Memory B cell (primary cell): ENCODE results near the gene UNK.

Source experiments
- ATAC-seq: fragments of 150-1000 bp; cut with Tn5 transposase; 2 replicates; pipeline ENCODE4 v1.10.0; 2021; ENCODE audit warnings: low read depth, mild to moderate bottlenecking, moderate library complexity
- DNase-seq, 2 donors: peaks; one replicate each; pipeline ENCODE4 v3.0.0; 2022; ENCODE audit warnings: low spot score in 2 of 2
- H3K27ac Mint-ChIP-seq: one replicate; pipeline ENCODE4 v1.8.0; 2022; ENCODE audit warnings: mild to moderate bottlenecking, moderate library complexity, mixed read lengths
- H3K27me3 Mint-ChIP-seq: one replicate; pipeline ENCODE4 v1.8.0; 2022; ENCODE audit warnings: mixed read lengths
- H3K36me3 Mint-ChIP-seq: one replicate; pipeline ENCODE4 v1.8.0; 2022; ENCODE audit warnings: mild to moderate bottlenecking, mixed read lengths
- H3K4me1 Mint-ChIP-seq: one replicate; pipeline ENCODE4 v1.8.0; 2022; ENCODE audit warnings: mixed read lengths
- H3K4me3 Mint-ChIP-seq: one replicate; pipeline ENCODE4 v1.8.0; 2022; ENCODE audit warnings: mild to moderate bottlenecking, moderate library complexity, mixed read lengths
- H3K9me3 Mint-ChIP-seq: one replicate; pipeline ENCODE4 v1.8.0; 2022; ENCODE audit warnings: mixed read lengths

Gene UNK

DNA sequence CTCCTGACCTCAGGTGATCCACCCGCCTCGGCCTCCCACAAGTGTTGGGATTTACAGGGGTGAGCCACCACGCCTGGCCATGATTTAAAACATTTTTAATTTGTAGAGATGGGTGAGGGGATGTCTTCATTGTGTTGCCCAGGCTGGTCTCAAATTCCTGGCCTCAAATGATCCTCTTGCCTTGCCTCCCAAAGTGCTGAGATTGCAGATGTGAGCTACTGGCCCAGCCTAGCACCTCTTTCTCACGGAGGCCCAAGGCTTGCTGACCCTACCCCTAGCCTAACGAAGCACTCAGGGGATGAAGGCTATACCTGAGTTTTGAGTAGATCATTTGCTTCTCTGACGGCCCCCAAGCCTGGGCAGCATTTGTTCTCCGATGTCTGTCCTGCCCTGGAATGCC lies 26.6 kb downstream of the UNK start:
- peaks cover 9% of the 10 kb centered on the region for H3K4me1 Mint-ChIP-seq
- ATAC-seq, result no peak
- no peaks in the 10 kb centered on the region for H3K27me3 Mint-ChIP-seq
- H3K27ac Mint-ChIP-seq, result no peak overlapping the region
- H3K4me3 Mint-ChIP-seq, result no peak overlapping the region
- H3K9me3 Mint-ChIP-seq, result no peaks in the 10 kb centered on the region
- H3K36me3 Mint-ChIP-seq, result peaks cover 9% of the 10 kb centered on the region
- no peak for DNase-seq

- H3K4me3 Mint-ChIP-seq, result no peak overlapping the region
- peaks cover 9% of the 10 kb centered on the region for H3K4me1 Mint-ChIP-seq
- peak overlapping the region; percentile 45 for H3K27ac Mint-ChIP-seq
- peaks cover 9% of the 10 kb centered on the region for H3K36me3 Mint-ChIP-seq
- no peak for ATAC-seq
- no peaks in the 10 kb centered on the region for H3K27me3 Mint-ChIP-seq
- DNase-seq, result no peak
- no peaks in the 10 kb centered on the region for H3K9me3 Mint-ChIP-seq
These were observed 27.7 kb downstream of the UNK start for GRCh38 chr17:75812096-75813013.

DNA sequence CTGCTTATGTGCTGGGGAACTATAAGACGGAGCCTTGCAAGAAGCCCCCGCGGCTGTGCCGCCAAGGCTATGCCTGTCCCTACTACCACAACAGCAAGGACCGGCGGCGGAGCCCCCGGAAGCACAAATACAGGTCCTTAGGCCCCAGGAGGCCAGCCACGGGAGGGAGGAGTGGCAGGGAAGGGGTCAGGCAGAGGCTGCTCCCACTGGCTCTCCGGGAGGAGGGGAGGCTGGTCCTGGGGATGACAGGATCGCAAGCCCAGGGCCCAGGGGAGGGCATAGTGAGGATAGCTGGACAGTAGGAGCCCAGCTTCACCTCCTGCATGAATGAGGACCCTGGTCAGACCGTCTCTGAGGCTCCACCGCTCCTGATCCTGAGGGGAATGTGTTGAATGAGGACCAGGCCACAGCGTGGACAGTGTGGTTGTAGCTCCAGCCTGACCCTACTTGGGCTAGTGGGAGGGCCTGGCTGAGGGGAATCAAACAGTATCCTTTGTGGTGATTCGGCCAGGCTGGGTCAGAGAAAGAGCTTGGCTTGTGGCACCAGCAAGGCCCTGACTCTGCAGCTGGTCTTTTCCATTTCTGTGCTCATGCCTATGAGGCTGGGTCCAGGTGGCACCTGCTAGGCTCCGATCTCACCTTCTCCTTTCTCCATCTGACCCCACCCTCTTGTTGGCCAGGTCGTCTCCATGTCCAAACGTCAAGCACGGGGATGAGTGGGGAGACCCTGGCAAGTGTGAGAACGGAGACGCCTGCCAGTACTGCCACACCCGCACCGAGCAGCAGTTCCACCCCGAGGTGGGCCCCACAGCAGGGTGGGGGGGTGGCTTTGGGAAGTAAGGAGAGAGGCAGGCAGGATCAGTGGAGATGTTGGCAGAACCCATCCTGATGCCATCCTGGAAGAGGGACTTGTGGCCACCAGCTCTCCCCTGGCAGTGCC lies 28.7 kb downstream of the UNK start:
- ATAC-seq, result no peak
- peaks cover 9% of the 10 kb centered on the region for H3K36me3 Mint-ChIP-seq
- H3K4me3 Mint-ChIP-seq, result no peak overlapping the region
- H3K27me3 Mint-ChIP-seq, result no peaks in the 10 kb centered on the region
- H3K4me1 Mint-ChIP-seq, result peaks cover 8% of the 10 kb centered on the region
- no peaks in the 10 kb centered on the region for H3K9me3 Mint-ChIP-seq
- DNase-seq, result no peak
- H3K27ac Mint-ChIP-seq, result peak overlapping the region; percentile 45

DNA sequence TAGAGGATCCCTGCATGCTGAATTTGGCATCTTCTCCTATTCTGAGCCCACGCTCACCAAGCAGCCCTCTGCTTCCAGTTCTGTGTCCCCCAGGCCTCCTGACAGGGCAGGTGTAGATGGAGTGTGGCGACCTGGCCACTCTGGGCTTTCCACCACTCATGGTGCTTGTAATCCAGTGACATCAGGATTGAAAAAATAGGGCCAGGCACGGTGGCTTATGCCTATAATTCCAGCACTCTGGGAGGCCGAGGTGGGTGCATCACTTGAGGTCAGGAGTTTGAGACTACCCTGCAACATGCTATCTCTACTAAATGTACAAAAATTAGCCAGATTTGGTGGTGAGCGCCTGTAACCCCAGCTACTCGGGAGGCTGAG lies 29.4 kb downstream of the UNK start:
- Mint-ChIP-seq H3K4me3 (no peak overlapping the region), H3K27ac (no peak overlapping the region), H3K36me3 (peaks cover 13% of the 10 kb centered on the region), H3K4me1 (peaks cover 2% of the 10 kb centered on the region), H3K9me3 (no peaks in the 10 kb centered on the region), H3K27me3 (no peaks in the 10 kb centered on the region)
- no peak for ATAC-seq
- no peak for DNase-seq

DNA sequence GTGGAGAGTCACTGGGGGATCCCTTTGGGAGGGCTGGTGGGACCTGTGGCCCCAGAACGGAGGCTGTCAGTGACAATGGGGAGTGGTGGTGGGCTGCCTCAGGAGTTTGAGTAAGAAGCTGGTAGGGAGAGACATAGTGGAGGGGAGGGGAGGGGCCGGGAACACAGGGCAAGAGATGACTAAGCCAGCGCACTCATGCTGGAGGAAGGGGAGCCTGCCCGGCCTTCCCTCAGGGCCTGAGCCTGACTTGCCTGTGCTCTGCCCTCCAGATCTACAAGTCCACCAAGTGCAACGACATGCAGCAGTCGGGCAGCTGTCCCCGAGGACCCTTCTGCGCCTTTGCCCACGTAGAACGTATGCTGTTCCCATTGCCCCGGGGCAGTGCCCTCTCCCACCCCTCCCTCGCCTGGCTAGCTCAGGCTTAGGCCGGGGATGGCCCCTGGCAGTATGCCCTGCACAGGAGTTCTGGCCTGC lies 30.3 kb downstream of the UNK start:
- no peaks in the 10 kb centered on the region for H3K4me1 Mint-ChIP-seq
- DNase-seq, result no peak
- no peak for ATAC-seq
- H3K27me3 Mint-ChIP-seq, result no peaks in the 10 kb centered on the region
- no peaks in the 10 kb centered on the region for H3K9me3 Mint-ChIP-seq
- no peak overlapping the region for H3K27ac Mint-ChIP-seq
- peaks cover 17% of the 10 kb centered on the region for H3K36me3 Mint-ChIP-seq
- no peak overlapping the region for H3K4me3 Mint-ChIP-seq

GRCh38 chr17:75815399-75815798 lies 30.8 kb downstream of the UNK start:
- Mint-ChIP-seq H3K27ac (no peak overlapping the region), H3K4me1 (no peaks in the 10 kb centered on the region), H3K9me3 (no peaks in the 10 kb centered on the region), H3K4me3 (no peak overlapping the region), H3K36me3 (peaks cover 17% of the 10 kb centered on the region), H3K27me3 (no peaks in the 10 kb centered on the region)
- ATAC-seq (no peak), DNase-seq (no peak)

- no peaks in the 10 kb centered on the region for H3K9me3 Mint-ChIP-seq
- DNase-seq (no peak), ATAC-seq (no peak)
- H3K4me3 Mint-ChIP-seq, result no peak overlapping the region
- H3K36me3 Mint-ChIP-seq, result peaks cover 17% of the 10 kb centered on the region
- H3K27ac Mint-ChIP-seq, result no peak overlapping the region
- H3K4me1 Mint-ChIP-seq, result peaks cover 2% of the 10 kb centered on the region
- no peaks in the 10 kb centered on the region for H3K27me3 Mint-ChIP-seq
These were observed 32.1 kb downstream of the UNK start for GRCh38 chr17:75816693-75817092.

DNA sequence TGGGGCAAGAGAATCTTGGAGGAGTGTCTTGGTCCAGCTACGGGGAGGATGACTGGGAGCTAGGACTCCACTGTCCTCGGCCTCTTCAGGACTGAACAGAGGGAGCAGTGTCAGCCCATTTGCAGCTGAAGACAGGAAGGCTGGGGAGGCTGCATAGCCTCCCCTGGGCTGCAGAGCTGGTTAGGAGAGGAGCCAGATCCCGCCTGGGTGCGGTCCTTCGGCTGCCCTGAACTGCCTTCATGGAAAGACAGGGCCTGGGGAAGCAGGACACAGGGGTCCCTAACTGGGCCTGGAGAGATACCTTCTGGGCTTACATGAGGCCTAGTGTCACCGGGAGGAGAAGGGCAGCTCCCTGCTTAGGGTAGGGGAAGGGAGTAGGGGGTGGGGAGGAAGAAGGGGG lies 33.0 kb downstream of the UNK start:
- H3K9me3 Mint-ChIP-seq, result no peaks in the 10 kb centered on the region
- H3K27ac Mint-ChIP-seq, result no peak overlapping the region
- H3K27me3 Mint-ChIP-seq, result no peaks in the 10 kb centered on the region
- no peak overlapping the region for H3K4me3 Mint-ChIP-seq
- H3K36me3 Mint-ChIP-seq, result peaks cover 16% of the 10 kb centered on the region
- ATAC-seq (no peak), DNase-seq (no peak)
- H3K4me1 Mint-ChIP-seq, result peaks cover 7% of the 10 kb centered on the region

DNA sequence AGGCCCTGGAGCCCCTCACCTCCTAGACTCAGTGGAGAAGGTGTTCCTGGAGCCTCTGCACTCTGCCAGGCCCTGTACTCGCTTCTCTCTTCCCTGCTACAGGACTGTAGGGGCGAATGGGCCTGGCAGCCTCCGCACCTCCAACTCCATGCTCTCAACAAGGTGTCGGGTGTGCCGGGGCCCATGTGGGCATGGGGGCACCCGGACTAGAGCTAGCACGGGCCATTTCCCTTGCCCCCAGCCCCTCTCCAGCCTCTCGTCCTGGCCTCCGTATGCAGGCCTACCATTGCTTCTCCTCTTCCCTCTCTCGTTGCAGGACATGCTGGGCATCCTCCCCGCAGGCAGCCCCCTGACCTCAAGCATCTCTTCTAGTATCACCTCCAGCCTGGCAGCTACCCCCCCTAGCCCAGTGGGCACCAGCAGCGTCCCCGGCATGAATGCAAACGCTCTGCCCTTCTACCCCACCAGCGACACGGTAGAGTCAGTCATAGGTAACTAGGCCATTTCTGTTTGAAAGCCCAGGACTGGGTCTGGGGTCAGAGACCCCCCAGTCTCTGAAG lies 33.8 kb downstream of the UNK start:
- Mint-ChIP-seq H3K4me3 (no peak overlapping the region), H3K9me3 (no peaks in the 10 kb centered on the region)
- no peak for DNase-seq

GRCh38 chr17:75819116-75819515 lies 34.5 kb downstream of the UNK start:
- H3K36me3 Mint-ChIP-seq, result peaks cover 10% of the 10 kb centered on the region
- ATAC-seq (no peak), DNase-seq (no peak)
- no peak overlapping the region for H3K27ac Mint-ChIP-seq
- H3K9me3 Mint-ChIP-seq, result no peaks in the 10 kb centered on the region
- peaks cover 7% of the 10 kb centered on the region for H3K4me1 Mint-ChIP-seq
- no peak overlapping the region for H3K4me3 Mint-ChIP-seq
- no peaks in the 10 kb centered on the region for H3K27me3 Mint-ChIP-seq

More for the DNA sequence above, 33.8 kb downstream of the UNK start:
- H3K27me3 Mint-ChIP-seq, result no peaks in the 10 kb centered on the region
- H3K36me3 Mint-ChIP-seq, result peaks cover 12% of the 10 kb centered on the region
- ATAC-seq, result no peak
- H3K4me1 Mint-ChIP-seq, result peaks cover 7% of the 10 kb centered on the region
- H3K27ac Mint-ChIP-seq, result no peak overlapping the region

DNA sequence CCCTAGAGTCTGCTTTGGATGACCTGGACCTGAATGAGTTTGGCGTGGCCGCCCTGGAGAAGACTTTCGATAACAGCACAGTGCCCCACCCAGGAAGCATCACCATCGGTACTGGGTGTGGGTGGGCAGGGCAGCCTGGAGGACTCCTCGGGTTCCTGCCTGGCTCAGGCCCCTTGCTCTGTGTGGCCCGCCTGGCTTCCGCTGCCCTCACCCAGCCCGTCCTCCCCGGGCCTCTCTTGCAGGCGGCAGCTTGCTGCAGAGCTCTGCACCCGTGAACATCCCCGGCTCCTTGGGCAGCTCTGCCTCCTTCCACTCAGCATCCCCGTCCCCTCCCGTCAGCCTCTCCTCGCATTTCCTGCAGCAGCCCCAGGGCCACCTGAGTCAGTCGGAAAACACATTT lies 35.1 kb downstream of the UNK start:
- peaks cover 8% of the 10 kb centered on the region for H3K36me3 Mint-ChIP-seq
- no peaks in the 10 kb centered on the region for H3K27me3 Mint-ChIP-seq

GRCh38 chr17:75820094-75821080 lies 35.8 kb downstream of the UNK start:
- H3K4me3 Mint-ChIP-seq, result no peak overlapping the region
- no peak for ATAC-seq
- no peaks in the 10 kb centered on the region for H3K9me3 Mint-ChIP-seq
- peak overlapping the region; percentile 55 for H3K27ac Mint-ChIP-seq
- peaks cover 7% of the 10 kb centered on the region for H3K4me1 Mint-ChIP-seq
- DNase-seq, result no peak
- no peaks in the 10 kb centered on the region for H3K27me3 Mint-ChIP-seq
- H3K36me3 Mint-ChIP-seq, result peaks cover 8% of the 10 kb centered on the region

More for the DNA sequence above, 35.1 kb downstream of the UNK start:
- Mint-ChIP-seq H3K4me1 (peaks cover 7% of the 10 kb centered on the region), H3K4me3 (no peak overlapping the region), H3K27ac (peak overlapping the region; percentile 55), H3K9me3 (no peaks in the 10 kb centered on the region)
- no peak for DNase-seq
- no peak for ATAC-seq

GRCh38 chr17:75821552-75821951 lies 36.9 kb downstream of the UNK start:
- DNase-seq (no peak), ATAC-seq (no peak)
- Mint-ChIP-seq H3K27me3 (no peaks in the 10 kb centered on the region), H3K4me1 (peaks cover 7% of the 10 kb centered on the region), H3K36me3 (peaks cover 8% of the 10 kb centered on the region), H3K27ac (peak overlapping the region; percentile 9), H3K9me3 (no peaks in the 10 kb centered on the region), H3K4me3 (no peak overlapping the region)
